ENCODE data around the gene LMAN2. TPM values are rescaled to one million over a fixed set of nuclear protein-coding genes. Genes with fewer than 3 reads are reported as not detected.

Gene LMAN2
- 175 TPM for total RNA-seq (ENCODE audit: insufficient read depth, low replicate concordance)

- DNase-seq (ENCODE audit: low spot score): peak; percentile 99
These were observed at the start of gene LMAN2 for GRCh38 chr5:177351392-177352329. TSS of gene LMAN2 (minus strand) at chr5:177351668. CDS start at chr5:177351647, 21 bp downstream.

GRCh38 chr5:177399997-177400868, 48.8 kb upstream of the LMAN2 start, which contains the start of gene PFN3:
TSS of gene PFN3 (minus strand) at chr5:177400661. CDS start at chr5:177400576, 85 bp downstream.
- DNase-seq (ENCODE audit: low spot score): no peak

- DNase-seq (ENCODE audit: low spot score): no peak
These were observed 46.5 kb upstream of the LMAN2 start for GRCh38 chr5:177397875-177398390.

- no peak for DNase-seq (ENCODE audit: low spot score)
These were observed 45.3 kb upstream of the LMAN2 start for GRCh38 chr5:177396807-177397206.

- no peak for DNase-seq (ENCODE audit: low spot score)
These were observed 44.6 kb upstream of the LMAN2 start for GRCh38 chr5:177396078-177396477.

GRCh38 chr5:177393990-177394389, 42.5 kb upstream of the LMAN2 start:
- no peak for DNase-seq (ENCODE audit: low spot score)

GRCh38 chr5:177393206-177393765, 41.8 kb upstream of the LMAN2 start:
- DNase-seq (ENCODE audit: low spot score): no peak

GRCh38 chr5:177392765-177393164, 41.3 kb upstream of the LMAN2 start:
- no peak for DNase-seq (ENCODE audit: low spot score)

- peak; percentile 91 for DNase-seq (ENCODE audit: low spot score)
These were observed 39.2 kb upstream of the LMAN2 start for GRCh38 chr5:177390363-177391300.

- peak; percentile 90 for DNase-seq (ENCODE audit: low spot score)
These were observed 38.0 kb upstream of the LMAN2 start for GRCh38 chr5:177389241-177390169.

- no peak for DNase-seq (ENCODE audit: low spot score)
These were observed 37.1 kb upstream of the LMAN2 start for GRCh38 chr5:177388521-177389052.

GRCh38 chr5:177387405-177387804, 35.9 kb upstream of the LMAN2 start:
- DNase-seq (ENCODE audit: low spot score): no peak

- DNase-seq (ENCODE audit: low spot score): no peak
These were observed 35.1 kb upstream of the LMAN2 start for GRCh38 chr5:177386542-177386941.

- DNase-seq (ENCODE audit: low spot score): no peak
These were observed 34.3 kb upstream of the LMAN2 start for GRCh38 chr5:177385720-177386119.

- no peak for DNase-seq (ENCODE audit: low spot score)
These were observed 32.7 kb upstream of the LMAN2 start, which contains the start of gene SLC34A1 for GRCh38 chr5:177384134-177384533. TSS of gene SLC34A1 (plus strand) at chr5:177384434. CDS start at chr5:177385742, 1,308 bp downstream.

- DNase-seq (ENCODE audit: low spot score): no peak
These were observed 31.7 kb upstream of the LMAN2 start for GRCh38 chr5:177383181-177383580.

- no peak for DNase-seq (ENCODE audit: low spot score)
These were observed 31.1 kb upstream of the LMAN2 start for GRCh38 chr5:177382423-177383029.

- no peak for DNase-seq (ENCODE audit: low spot score)
These were observed 29.3 kb upstream of the LMAN2 start for GRCh38 chr5:177380805-177381126.

Data from umbilical cord (tissue), 2 donors.